Anterior cingulate cortex (tissue), 58 donors: ENCODE measurements around the gene OR4D2.

Experiments used
- DNase-seq, 58 donors: peaks; one replicate each; lab custom pipeline; 2025; lab: John Stamatoyannopoulos, UW

OR4D2 gene

DNA sequence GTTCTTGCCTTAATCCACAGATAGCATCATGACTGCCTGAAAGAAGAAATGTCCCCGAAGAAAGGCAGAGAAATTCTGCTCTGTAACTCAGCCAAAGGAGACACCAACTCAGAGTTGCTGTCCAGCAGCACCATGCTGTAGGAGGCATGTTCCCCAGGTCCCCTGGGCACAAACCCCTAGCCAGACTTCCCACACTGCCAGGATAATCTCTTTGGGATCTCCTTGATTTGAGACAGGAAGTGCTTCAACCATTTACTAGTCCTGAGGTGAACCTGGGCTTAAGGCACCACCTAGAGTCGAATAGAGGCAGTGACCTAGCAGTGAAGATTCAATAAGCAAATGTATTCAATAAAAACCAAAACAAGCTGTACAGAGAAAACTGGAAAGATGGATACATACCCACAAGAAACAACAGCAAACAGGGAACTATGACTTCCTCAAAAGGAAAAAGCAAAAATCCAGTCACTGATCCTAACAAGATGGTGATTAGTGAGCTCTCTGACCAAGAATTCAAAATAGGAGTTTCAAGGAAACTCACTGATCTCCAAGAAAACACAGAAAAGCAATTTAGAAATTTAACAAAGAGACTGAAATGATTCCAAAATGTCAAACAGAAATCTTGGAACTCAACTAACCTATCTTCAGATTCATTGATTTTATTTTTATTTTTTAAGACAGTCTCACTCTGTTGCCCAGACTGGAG is 5.7 kb downstream of the OR4D2 start:
- no peak for DNase-seq

DNA sequence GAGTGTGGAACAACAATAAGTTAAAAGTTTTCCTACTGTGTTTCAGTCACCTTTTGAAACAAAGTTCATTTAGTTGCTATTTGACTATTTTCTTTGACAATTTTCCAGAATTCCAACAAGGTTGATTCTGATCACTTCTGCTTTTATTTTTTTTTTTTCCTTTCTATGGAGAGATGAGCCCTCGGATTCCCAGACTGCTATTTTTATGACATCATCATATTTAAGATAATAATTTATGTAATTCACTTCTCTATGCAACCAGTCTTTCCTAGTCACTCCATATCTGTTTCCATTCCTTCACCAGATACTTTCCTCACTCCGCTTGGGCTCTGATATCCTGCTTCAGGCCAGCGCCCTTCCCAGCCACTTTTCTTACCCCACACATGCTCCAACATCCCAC is 8.1 kb downstream of the OR4D2 start:
- DNase-seq: no peak

GRCh38 chr17:58176200-58176599 is 9.4 kb downstream of the OR4D2 start:
- no peak for DNase-seq

GRCh38 chr17:58181796-58182195 is 15.0 kb downstream of the OR4D2 start:
- DNase-seq: no peak

- no peak for DNase-seq
These were observed 16.7 kb downstream of the OR4D2 start for GRCh38 chr17:58183514-58183913.

GRCh38 chr17:58184308-58184985 is 17.7 kb downstream of the OR4D2 start:
- DNase-seq: no peak

DNA sequence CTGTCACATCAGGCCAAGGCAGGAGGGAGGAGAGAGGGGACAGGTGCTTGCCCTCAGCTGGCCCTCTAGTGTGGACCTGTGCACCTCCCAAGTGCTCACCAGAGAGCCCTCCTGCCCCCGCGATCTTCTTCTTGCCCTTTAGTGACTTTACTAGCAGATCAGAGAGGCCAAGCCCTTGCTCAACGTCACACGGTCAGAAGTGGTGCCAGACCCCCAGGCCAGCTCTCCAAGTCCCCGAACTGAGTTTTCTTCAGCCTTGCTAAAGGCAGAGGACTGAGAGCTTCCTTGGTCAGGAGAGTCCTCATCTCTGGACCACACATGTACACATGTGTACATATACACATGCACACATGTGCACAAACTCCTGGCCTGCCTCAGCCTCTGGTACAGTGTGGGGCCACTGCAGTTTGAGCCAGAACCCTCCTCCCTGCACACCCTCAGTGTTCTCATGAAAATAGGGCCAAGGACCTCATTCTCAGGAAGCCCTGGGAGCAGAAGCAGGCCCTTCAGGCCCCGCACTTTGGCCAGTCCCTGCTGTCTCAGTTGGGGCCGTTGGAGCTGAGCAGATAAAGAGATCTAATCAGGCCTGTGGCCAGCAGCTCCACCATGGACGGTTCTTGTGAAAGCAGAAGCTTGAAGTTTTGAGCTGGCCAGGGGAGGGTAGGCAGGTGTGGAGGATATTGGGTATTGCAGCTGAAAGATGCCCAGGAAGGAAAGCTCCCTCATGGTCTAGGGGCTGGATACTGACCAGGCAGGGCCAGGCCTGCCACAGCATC is 18.4 kb downstream of the OR4D2 start:
- no peak for DNase-seq

- DNase-seq: no peak
These were observed 19.8 kb downstream of the OR4D2 start for GRCh38 chr17:58186591-58186990.

- DNase-seq: no peak
These were observed 20.3 kb downstream of the OR4D2 start for GRCh38 chr17:58187063-58187462.

DNA sequence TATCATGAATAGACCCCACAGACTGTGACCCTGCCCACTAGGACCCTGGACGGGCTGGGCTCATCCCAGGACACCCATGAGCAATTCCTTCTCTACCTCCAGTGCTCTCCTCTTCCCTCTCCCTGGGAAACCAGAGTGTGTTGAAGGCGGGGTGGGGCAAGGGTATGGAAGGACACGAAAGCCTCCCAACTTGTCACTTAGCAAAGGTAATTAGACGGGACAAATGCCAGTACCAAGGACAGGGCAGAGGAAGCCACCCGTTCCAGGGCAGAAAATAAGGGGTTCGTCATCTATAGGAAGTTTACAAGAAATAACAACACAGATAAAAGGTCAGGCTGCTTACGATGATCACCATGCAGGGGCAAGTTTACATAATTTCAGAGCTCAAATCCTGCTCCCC is 20.9 kb downstream of the OR4D2 start:
- DNase-seq: no peak

GRCh38 chr17:58189436-58190146 is 22.8 kb downstream of the OR4D2 start:
- DNase-seq: peak in 20 of 58 donors; percentile 3 to 49 (median 8)

GRCh38 chr17:58191241-58191896 is 24.6 kb downstream of the OR4D2 start:
- DNase-seq: no peak

- DNase-seq: no peak
These were observed 25.8 kb downstream of the OR4D2 start, which contains the start of gene EPX for GRCh38 chr17:58192612-58193011. TSS of gene EPX (plus strand) at chr17:58192726. CDS start at chr17:58192847, 121 bp downstream.

DNA sequence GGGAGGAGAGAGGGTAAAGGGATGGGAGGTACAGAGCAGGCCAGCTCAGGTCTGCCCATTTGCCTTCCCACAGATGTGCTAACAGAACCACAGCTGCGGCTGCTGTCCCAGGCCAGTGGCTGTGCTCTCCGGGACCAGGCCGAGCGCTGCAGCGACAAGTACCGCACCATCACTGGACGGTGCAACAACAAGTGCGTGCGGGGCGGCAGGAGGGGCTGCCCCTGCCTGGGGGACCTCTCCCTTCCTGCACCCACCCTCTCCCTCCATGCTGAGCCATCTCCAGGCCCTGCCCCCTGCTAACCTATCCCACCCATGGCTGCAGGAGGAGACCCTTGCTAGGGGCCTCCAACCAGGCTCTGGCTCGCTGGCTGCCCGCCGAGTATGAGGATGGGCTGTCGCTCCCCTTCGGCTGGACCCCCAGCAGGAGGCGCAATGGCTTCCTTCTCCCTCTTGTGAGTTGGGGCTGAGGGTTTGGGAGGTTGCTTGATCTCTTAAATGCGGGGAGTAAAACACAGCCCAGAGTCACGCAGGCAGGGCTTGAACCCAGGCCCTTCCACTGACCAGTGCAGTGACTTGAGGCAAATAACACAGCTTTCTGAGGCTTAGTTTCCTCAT is 27.0 kb downstream of the OR4D2 start:
- no peak for DNase-seq

DNA sequence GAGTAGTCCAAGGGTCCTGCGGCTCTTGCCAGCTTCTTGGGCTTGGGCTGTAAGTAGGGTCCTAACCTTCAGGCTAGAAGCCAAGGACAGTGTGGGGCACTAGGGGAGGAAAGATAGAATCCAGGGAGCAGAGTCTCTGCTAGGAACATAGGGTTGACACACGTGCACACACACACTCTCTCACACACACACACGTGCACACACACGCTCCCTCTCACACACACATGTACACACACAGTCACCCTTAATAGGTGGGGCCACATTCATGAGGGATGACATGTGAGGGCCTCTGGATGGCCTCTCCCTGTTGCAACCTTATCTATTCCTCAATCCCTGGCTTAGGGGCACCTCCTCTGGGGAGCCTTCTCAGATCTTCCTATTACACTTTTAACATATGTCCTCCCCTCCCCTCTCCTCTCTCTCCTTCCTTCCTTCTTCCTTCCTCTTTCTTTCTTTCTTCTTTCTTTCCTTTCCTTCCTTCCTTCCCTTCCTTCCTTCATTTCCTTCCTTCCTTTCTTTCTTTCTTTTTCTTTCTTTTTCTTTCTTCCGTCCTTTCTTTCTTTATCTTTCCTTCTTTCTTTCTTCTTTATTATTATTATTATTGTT is 28.8 kb downstream of the OR4D2 start:
- no peak for DNase-seq

GRCh38 chr17:58196610-58197009 is 29.8 kb downstream of the OR4D2 start:
- no peak for DNase-seq

DNA sequence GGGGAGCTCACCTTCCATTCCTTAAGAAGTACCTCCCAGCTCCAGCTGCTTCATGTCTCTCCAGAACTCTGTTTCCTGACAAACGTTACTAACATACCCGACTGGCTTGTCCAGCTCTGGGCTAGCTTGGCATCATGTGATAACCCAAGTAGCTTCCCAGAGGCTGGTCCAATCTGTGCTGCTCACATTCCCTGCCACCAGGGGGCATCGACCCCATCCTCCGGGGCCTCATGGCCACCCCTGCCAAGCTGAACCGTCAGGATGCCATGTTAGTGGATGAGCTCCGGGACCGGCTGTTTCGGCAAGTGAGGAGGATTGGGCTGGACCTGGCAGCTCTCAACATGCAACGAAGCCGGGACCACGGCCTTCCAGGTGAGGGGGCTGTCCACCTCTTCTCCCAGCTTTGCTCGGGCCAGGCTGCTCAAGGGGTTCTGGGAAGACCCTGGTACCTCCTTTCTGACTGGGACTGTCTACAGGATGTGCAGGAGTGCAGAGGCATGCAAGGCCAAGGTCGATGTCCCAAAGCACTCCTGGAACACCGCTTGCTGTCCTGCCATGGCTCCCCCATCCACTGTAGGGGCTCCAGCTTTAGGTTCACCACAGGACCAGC is 33.3 kb downstream of the OR4D2 start:
- peak in 8 of 58 donors; percentile 1 to 14 (median 8) for DNase-seq

DNA sequence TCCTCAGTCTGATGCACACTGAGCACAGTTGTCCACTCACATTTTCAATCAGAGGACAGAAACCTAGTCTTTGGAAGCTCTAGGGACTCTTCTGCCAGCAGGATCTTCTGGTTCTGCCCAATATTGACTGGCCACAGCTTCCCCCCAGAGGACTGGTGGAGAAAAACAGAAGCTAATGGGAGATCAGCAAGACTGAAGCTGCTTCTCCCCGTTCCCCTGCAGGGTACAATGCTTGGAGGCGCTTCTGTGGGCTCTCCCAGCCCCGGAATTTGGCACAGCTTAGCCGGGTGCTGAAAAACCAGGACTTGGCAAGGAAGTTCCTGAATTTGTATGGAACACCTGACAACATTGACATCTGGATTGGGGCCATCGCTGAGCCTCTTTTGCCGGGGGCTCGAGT is 36.1 kb downstream of the OR4D2 start:
- no peak for DNase-seq

GRCh38 chr17:58204796-58205195 is 38.0 kb downstream of the OR4D2 start:
- DNase-seq: no peak
